Stimulated activated CD8-positive, alpha-beta memory T cell treated with anti-CD3 and anti-CD28 coated beads, Interleukin-4, amount 100 ng/mL, for 1 hour (primary cell): ENCODE measurements around the gene ASAH2.
"Not testable (repeated sequence)": the region's sequence is repeated elsewhere in the genome, so short reads cannot be mapped to it uniquely, and the experiment has no call there.

ENCODE experiments used
- DNase-seq, 2 donors: peaks; one replicate each; pipeline ENCODE4 v3.0.0-alpha.2; 2020; ENCODE audit warnings: low read depth in 2 of 2, low spot score in 1 of 2

The ASAH2 gene

DNA sequence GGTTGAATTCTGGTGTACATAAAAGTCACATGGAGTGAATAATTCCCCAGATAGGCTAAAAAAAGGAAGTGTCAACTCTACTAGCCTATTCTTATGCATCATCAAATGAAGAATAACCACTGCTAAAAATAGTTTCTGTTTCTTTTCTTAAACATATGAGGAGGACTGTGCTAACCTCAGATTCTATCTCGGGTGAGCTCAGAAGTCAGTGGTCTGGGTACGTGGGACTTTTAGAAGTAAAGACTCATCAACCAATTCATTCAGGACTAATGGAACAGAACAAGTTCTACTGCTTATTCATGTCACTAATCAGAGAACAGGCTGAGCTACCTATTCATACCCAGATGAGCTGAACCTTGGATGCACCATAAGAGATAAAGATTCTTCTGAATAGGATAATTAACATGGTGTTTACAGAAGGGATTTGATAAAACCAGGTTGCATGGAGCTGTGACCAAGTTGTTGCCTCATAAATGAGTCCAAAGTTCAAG lies 9.5 kb upstream of the ASAH2 start:
- no peak for DNase-seq

DNA sequence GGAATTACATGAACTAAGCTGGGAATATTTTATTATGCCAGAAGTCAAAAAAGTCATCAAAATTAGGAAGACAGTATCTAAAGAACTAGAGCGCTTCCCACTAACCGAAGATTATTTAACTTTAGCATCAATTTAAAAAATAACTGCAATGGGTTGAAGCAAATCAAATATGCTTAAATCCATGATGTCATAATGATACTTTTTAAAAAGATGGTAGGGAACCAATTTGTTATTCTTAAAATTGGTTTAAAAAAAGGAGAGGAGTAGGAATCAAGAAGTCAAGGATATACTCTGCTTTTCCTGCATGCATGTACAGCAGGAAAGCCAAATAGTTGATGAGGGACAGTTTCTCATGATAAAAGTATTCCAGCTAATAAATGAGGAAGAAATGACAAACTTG lies 3.2 kb upstream of the ASAH2 start:
- DNase-seq, result no peak

DNA sequence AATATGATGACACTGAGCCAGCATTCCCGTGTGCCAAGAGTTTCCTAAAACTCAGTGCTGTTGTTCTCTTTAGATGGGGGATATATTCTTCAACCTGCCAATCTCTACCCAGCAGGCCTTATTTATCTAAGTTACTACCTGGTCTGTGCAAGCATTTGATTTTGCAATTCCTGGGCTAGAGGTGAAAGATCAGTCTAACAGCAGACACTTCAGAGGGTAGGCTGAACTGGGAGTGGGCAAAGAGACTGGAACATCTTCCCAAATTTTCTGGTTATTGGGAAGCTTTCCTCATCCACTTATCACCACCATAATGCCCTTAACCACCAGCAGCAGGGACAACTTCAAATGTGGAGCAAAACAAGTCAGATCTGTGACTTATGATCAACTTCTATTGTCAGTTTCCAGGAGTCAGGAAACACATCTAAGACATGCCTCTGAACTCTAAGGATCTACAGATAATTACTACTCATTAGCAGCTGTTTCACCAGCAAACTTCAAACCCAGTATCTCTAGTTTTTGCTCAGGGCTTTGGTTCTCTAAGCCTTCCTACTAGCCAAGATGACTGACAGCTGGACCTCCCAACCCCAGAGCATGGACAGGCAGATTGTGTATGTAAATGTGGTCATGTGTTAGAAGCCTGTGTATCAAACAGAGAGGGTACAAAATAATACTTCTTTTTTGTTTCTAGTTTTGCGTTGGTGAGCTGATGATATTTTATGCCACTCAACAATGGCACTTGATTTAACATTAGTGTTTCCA lies 1.0 kb downstream of the ASAH2 start:
- DNase-seq, result no peak

DNA sequence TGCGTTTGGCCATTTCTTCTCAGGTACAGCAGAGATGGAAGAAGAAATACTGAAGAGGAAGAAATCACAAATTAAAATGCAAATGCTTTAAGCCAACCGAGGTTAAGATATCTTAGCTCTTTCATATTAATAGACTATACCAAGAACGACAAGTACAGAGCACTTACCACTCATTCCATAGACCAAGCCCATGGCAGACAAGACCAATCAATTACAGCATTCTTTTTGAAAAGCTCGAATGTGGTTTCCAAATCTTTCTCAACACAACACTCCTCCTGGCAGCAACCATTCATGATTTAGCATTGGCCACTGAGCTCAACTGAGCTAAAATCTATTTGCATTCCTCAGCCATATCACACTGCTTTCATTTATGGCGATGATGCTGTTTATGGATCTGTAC lies 2.7 kb downstream of the ASAH2 start:
- DNase-seq, result no peak

DNA sequence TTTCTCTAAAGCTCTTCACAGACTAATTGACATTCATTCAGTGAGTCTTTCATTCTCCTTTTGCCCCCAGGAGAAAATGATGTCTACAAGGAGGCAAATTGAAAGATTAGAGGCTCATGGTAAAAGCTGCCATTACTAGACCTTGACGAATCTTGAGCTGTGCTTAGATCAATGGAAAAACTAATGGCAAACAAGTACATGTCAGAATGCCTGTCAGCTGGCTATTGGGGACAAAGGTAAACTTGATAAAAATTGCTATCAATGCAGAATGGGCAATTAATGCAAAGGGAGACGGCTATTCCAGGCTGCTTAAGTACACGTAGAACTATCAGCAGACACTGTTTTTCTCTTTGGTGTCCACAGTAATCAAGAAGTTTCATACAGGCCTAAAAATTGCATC lies 3.3 kb downstream of the ASAH2 start:
- no peak for DNase-seq

DNA sequence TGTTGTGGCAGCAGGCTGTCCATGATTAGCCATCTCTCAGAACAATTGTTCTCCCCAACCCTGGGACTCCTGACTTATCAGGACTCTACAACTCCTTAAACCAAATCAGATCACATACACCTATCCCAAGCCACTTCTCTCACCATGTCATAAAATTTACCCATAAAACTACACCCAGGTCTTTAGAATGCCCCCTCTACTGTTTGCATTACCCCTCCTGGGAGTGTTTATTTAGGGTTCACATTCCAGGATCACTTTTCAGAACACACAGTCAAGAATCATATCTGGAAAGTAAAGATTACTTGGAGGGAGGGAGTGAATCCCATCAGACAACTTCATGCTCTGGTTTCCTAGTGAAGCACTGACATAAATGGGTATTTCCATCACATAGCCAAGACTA lies 7.1 kb downstream of the ASAH2 start:
- no peak for DNase-seq

DNA sequence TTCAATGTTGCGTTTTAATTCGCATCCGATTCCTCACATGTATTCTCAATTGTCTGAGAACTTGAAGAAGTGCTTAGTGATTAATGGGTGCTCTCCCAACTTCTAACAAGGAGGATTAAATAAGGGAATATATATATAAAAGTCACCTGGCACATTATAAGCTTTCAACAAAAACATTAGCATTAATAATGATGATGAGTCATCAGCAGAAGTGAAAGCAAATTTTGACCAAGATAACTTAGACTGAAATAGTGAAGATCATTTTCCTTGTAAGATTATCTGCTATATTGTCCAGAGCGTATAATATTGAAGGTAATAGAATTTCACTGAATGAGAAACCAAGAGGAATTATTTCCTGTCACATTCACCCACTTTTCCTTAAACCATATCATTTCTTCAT lies 8.5 kb downstream of the ASAH2 start:
- DNase-seq, result no peak

DNA sequence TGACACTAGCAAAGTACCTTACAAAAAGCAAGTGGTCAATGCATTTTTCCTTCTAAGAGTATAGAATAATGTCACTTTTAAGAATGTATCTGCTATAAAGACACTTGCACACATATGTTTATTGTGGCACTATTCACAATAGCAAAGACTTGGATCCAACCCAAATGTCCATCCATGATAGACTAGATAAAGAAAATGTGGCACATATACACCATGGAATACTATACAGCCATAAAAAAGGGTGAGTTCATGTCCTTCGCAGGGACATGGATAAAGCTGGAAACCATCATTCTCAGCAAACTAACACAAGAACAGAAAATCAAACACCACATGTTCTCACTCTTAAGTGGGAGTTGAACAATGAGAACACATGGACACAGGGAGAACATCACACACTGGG lies 9.8 kb downstream of the ASAH2 start:
- DNase-seq, result not testable (repeated sequence)

DNA sequence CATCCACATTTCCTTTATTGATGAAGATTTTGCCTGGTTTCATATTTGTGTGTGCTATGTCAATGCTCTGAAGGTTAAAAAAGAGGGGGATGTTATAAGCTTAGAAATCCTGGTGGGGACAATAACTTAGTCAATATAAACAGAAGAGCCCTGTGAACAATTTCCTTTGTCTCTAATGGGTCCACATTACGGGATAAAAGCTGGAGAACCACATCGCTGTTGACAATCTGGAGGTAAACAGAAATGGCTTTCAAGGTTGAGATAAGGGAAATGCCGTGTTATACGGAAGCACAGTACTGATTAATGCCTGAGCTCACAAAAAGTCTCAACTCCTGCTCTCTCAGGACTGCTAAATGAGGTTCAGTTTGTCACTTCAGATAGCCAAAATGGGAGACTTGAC lies 16.8 kb downstream of the ASAH2 start:
- no peak for DNase-seq

DNA sequence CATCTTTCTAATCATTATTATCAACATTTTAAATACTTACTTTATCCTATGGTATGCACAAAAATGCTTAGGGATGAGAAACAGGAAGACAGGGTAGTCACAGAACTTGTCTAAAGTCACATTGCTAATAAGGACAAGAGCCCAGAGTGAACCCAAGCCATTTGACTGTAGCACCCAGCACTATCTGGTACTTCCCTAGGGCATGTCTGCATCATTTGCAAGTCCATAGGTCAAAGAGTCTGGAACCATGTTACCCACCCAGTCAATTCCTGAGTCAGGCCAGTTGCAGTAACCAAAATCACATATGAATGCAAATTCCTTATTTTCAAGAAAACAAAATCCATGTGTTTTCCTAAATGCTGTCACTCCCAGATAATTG lies 19.1 kb downstream of the ASAH2 start:
- no peak for DNase-seq

DNA sequence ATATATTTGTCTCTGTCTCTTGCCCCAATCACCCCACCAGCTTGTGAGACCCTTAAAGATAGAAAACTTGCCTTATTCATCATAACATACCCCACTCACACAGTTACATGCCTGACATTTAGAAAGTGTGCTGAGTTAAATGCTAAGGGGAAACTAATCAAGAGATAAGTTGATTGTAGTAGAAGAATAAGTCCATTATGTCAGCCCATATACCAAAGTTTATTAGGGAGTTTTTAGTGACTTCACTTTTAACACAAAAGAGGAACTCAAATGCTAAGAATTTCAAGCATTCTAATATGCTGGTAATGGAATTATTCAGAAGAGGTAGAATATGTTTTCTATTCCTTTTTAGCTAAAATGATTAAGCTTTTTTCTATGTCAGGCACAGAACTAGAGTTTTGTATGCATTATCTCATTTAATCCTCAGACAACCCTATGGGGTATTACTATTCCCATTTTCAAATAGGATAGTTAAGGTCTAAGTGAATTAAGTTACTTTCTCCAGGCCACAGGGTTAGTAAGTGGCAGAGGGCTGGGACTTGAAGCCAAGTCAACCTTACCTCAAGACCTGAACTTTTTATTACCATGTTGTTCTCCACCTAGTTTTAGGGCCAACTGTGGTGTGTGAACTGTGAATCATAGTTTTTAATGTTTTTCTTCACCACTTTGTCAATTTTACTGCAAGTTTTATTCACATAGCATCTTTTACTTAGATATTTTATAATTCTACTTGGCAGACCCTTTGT lies 19.6 kb downstream of the ASAH2 start:
- no peak for DNase-seq

DNA sequence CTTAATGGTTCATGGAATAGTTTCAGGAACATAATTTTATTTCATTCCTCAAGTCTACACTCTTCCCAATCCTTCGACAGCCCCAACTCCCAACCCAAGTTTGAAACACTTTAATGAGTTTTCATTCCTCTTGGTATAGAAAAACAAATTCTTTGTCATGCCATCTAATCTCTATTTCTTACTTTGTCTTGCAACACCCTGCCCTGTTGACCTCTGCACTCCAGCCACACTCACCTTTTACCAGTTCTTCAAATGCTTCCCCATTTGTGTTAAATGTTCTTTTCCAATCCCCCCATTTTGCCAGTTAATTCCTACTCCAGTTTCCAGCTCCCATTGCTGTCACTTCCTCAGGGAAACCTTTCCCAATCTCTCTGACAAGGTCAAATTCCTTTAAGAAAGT lies 21.9 kb downstream of the ASAH2 start:
- DNase-seq, result no peak

DNA sequence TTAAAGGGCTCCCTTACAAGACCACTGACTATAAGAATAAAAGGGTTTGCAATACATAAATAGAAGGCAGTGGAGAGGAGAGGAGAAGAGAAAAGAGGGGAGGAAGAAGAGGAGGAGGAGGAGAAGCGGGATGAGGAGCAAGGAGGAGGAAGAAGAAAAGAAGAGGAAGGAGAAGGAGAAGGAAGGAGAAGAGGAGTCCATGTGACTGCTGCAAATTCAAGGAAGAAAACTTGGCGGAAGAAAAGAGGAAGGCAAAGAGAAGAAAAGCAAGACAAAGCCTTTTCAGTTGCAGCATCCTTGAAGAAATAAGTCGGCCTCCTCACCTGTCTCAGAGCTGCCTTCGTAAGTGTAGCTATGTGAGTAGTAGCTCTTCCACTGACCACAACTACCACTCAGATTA lies 22.6 kb downstream of the ASAH2 start:
- DNase-seq, result no peak

DNA sequence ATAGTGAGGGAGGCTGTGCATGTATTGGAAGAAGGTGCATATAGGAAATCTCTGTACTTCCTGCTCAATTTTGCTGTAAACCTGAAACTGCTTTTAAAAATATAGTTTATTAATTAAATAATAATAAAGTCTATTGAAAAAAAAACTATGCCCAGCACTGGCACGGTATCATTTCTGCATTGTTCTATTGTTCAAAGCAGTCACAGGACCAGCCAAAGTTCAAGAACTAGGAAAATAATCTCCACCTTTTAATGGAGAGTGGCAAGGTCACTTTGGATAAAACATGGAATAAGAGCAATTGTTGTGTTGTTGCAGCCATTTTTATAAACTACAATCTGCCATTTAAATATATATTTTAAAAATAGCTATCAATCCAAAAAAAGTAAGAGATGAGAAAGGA lies 24.7 kb downstream of the ASAH2 start:
- DNase-seq, result no peak

DNA sequence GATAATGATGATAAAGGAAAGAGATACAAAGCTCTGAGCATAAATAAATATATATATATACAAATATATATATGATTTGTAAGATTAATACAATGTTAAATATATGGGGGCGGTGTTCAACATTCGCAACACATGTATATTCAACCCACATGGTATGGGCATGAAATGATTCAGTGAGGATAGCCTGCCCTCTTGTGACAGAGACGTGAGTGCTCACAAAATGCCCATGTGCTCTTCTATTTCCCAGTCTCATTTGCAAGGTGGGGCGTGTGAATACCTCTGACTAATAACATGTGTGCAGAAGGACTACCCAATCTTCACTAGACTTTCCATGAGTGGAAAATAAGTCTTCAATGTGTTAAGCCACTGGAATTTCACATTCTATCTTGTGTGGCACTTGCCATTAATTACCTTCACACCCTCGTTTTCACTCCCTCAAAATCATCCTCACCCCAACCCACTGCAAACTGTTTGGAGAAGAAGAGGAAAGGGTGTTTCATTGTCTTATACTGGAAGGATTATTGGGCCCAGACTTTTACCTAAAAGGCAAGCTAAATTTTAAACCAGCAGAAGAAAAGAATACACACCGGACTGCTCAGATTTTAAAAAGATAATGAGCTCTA lies 26.9 kb downstream of the ASAH2 start:
- DNase-seq, result no peak

DNA sequence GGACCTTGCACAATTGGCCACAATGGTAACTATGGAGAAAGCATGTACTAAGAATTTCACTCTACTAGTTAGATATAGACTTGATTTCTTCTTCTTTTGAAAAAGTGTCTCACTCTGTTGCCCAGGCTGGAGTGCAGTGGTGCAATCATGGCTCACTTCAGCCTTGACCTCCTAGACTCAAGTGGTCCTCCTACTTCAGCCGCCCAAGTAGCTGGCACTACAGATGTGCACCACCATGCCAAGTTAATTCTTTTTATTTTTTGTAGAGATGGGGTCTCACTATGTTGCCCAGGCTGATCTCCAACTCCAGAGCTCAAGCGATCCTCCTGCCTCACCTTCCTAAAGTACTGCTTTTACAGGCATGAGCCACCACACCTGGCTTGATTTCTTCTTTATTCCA lies 29.1 kb downstream of the ASAH2 start:
- DNase-seq, result no peak

DNA sequence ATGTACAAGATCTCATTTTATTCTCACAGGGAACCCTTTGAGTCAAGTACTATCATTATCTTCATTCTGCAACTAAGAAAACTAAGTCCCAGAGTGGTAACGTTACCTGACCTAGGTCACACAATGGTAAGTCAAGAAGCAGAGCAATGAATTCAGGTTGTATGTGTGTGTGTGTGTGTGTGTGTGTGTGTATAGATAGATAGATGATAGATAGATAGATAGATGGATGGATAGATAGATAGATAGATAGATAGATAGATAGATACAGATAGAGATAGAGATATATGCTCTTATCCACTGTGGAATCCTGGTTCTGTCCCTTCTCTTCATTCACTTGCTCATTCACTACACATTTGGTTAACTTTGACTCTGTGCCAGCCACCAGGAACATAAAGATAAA lies 29.8 kb downstream of the ASAH2 start:
- DNase-seq, result no peak

DNA sequence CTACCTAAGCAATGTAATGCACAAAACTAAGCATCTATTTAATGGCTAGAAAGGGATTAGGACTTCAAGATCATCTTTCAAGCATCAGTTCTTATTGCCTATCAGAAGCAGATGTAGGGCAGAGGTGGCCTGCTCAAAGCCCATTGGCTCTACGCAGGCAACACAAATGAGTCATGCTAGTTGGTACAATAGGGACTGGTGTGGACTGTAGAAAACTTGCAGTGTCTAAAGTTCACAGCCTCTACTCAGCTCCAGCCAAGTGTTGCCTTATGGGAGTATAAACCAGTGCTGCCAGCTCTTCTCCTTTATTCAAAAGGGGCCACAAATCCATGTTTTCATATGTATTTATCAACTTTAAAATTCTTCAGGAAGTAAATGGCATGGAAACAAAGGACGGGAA lies 31.7 kb downstream of the ASAH2 start:
- DNase-seq, result no peak

DNA sequence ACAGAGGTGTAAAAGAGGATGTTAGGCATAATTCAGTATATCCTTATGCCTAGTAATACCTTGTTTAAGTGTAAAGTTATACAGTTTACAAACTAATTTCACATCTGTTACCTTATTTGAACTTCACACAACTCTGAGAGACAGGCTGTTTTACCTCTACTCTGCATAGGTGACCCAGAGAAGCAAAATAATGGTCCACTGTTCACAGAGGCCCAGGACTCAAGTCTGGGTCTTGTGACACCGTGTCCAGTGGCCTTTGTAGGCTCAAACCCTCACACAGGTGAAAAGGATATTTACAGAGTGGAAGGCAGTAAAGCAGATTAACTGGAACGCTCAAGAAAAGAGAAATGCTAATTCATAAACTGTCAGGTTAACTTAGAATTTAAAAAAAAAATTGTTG lies 32.1 kb downstream of the ASAH2 start:
- no peak for DNase-seq

DNA sequence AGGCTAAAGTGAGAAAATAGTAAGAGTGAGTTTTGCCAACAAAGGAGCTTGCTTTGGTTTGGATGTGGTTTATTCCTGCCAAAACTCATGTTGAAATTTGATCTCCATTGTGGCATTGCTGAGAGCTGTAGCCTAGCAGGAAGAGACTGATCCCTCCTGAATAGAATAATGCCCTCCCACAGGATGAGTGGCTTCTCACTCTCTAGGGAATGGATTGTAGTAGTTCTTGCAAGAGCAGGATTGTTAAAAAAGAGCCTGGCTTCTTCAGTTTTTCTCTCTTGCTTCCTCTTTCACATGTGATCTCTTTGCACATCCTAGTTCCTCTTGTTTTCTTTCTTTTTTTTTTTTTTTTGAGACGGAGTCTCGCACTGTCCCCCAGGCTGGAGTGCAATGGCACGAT lies 34.4 kb downstream of the ASAH2 start:
- DNase-seq, result no peak

DNA sequence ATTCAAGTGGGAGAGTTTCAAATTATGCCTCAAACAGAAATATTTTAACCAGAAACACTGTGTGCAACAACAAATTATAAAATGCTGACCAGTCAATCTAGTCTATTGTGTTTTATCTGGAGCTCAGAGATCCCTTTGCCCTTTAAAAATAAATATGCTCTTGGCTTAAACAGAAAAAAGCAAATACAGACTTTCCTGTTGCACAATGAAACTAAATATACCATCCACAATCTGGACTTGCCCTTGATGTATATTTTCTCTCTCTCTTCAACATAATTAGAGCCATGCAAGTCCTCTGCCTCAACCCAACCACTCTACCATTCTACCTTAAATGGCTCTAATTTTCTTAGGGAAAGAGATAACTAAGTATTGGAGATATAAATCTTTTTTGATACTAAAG lies 34.9 kb downstream of the ASAH2 start:
- DNase-seq, result no peak

DNA sequence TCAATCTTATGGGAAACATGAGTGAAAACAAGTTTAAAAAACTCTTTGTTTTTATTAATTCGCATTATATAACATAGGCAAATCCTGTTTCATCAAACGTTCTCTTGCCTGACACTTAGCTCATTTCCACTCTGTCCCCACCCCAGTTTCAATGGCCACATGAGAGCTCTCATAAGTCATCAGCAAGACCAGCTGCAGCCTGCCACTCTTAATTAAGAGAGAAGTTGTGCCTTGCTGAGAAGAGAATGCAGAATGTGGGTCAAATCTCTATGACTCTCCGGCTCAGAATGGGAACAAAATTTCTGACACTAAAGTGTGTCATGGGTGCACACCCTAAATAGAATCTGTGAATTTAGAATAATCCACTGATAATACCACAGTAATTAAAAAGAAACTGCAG lies 39.6 kb downstream of the ASAH2 start:
- DNase-seq, result no peak
